GM18519 (cell line): ENCODE results near the gene ANO10.
"Not testable (repeated sequence)": the region's sequence is repeated elsewhere in the genome, so short reads cannot be mapped to it uniquely, and the experiment has no call there.

Experiments
- ATAC-seq: cut with Tn5 transposase; IDR thresholded peaks from one replicate; pipeline ENCODE4 v1.9.1; 2021; ENCODE audit warnings: mild to moderate bottlenecking, moderate library complexity; ENCODE audit not compliant: unreplicated experiment, low FRiP score

ANO10 gene

GRCh38 chr3:43525941-43526607 is 95.7 kb downstream of the ANO10 start:
- ATAC-seq = no peak

GRCh38 chr3:43525386-43525785 is 96.4 kb downstream of the ANO10 start:
- ATAC-seq = no peak

DNA sequence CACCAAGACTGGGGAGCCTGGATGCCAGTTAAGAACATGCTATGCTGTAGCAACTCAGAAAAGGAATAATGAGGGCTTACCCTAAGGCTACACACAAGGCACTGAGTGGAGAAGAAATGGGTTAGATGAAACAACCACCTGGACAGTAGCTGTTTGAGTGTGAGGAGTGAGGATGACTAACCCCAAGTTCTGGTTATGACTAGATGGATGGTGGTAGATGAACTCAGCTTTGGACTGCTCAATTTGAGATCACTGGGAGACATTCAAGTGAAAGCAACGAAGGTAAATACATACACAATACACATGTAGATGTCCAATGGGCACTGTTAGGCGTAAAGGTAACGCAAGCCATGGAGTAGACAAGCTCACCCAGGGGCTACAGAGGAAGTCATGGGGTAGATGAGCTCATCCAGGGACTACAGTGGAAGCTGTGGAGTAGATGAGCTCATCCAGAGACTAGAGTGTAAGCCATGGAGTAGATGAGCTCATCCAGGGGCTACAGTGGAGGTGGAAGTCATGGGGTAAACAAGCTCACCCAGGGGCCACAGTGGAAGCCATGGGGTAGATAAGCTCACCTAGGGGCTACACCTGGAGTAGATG is 98.3 kb downstream of the ANO10 start:
- ATAC-seq = no peak

DNA sequence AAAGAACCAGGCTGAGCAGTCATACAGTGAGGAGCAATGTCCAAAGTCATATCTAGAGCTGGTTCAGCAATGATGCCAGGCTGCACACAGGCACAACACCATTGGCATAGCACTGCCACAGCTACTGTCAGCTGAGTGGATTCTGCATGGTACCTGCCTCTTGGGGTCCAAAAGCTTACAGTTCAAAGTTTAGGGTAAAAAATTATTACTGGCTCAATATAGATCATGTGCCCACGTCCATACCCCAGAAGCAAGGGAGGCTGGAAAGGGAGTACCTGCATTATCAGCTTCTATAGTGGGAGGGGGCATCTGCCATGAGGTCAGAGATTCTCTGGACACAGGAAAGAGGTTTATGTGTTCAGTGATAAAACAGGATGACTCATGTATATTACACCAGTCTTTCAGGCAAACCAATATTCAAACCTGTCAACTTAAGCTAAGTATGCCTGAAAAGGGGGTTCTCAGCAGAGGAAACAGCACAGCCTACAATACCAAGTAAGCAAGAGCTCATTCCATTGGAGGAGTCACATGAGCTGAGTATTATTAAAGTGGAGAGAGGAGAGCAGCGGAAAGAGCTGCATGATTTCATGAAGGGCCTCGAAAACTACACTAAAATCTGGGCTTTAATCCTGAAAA is 99.0 kb downstream of the ANO10 start:
- ATAC-seq = no peak

DNA sequence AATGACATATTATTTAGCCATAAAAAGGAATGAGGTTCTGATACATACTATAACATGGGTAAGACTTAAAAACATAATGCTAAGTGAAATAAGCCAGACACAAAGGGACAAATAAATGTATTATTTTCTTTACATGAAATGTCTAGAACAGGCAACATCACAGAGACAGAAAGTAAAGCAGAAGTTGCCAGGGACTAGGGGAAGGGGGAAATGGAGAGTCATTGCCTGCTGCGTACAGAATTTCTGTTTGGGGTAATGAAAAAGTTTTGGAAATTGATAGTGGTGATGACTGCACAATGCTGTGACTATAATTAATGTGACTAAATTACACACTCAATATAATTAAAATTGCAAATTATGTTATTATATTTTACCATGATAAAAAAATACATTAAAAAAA is 99.9 kb downstream of the ANO10 start:
- no peak for ATAC-seq

DNA sequence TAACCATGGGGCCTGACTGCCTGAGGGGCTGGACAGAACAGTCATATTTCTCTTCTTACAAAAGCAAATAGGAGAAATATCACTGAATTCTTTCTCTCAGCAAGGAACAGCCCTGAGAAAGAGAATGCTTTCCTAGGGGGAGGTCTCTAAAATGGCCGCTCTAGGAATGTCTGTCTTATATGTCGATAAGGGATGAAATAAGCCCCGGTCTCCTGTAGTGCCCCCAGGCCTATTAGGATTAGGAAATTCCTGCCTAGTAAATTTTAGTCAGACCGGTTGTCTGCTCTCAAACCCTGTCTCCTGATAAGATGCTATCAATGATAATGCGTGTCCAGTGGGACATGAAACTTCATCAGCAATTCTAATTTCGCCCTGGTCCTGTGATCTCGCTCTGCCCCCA is 103.3 kb downstream of the ANO10 start:
- ATAC-seq = not testable (repeated sequence)

- ATAC-seq = no peak
These were observed 105.7 kb downstream of the ANO10 start for GRCh38 chr3:43515970-43516635.

- no peak for ATAC-seq
These were observed 106.4 kb downstream of the ANO10 start for GRCh38 chr3:43515208-43515917.

DNA sequence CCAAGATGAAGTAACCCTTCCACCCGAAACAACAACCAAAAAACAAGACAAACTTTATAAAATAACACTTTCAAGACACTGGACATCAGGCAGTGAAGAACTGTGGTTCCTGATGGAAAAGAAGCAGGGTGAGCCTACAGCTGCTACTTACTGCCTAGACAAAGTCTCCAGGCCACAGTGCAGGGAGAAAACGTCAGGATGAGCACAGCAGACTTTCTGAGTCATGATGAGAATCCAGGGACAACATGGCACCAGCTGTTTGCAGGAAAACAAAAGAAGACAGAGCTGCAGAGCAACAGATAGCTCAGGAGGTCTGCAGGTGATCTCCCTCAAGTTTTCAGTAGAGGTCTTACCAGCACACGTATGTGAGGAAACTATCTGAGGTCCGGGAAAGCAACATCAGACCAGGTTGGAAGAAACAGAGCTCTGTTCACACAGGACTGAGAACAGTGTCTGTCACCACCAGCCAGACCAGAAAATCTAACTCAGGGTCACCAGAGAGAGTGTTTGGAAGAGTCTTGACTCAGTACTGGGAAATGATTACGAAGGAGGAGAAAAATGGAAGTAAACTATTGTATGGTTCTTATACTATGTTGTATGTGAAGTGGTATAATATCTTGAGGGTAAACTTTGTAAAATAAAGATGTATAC is 108.9 kb downstream of the ANO10 start:
- no peak for ATAC-seq

- ATAC-seq = no peak
These were observed 115.2 kb downstream of the ANO10 start for GRCh38 chr3:43506644-43507043.

- ATAC-seq = no peak
These were observed 116.5 kb downstream of the ANO10 start for GRCh38 chr3:43505351-43505750.

GRCh38 chr3:43503067-43503728 is 118.6 kb downstream of the ANO10 start:
- ATAC-seq = no peak

- no peak for ATAC-seq
These were observed 122.6 kb downstream of the ANO10 start for GRCh38 chr3:43499256-43499655.

- no peak for ATAC-seq
These were observed 123.9 kb downstream of the ANO10 start for GRCh38 chr3:43497905-43498365.

- no peak for ATAC-seq
These were observed 124.4 kb downstream of the ANO10 start for GRCh38 chr3:43497422-43497821.

- ATAC-seq = no peak
These were observed 125.0 kb downstream of the ANO10 start for GRCh38 chr3:43496740-43497375.

DNA sequence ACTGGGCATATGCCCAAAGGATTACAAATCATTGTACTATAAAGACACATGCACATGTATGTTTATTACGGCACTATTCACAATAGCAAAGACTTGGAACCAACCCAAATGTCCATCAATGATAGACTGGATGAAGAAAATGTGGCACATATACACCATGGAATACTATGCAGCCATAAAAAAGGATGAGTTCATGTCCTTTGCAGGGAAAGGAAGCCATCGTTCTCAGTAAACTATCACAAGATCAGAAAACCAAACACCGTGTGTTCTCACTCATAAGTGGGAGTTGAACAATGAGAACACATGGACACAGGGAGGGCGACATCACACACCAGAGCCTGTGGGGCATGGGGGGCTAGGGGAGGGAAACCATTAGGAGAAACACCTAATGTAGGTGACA is 128.9 kb downstream of the ANO10 start:
- not testable (repeated sequence) for ATAC-seq

DNA sequence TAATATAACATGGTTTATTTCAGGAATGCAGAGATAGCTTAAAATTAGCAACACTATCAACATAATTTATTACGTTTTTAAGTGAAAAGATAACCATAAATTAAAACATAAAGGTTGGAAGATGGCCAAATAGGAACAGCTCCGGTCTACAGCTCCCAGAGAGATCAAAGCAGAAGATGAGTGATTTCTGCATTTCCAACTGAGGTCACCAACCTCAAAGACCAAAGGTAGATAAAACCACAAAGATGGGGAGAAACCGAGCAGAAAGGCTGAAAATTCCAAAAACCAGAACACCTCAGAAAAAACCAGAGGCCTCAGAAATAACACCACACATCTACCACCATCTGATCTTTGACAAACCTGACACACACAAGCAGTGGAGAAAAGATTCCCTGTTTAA is 130.0 kb downstream of the ANO10 start:
- ATAC-seq = not testable (repeated sequence)

- ATAC-seq = no peak
These were observed 131.1 kb downstream of the ANO10 start for GRCh38 chr3:43490640-43491185.
